GM12878 (cell line): ENCODE measurements around the gene CA5A. TPM values are rescaled to one million over a fixed set of nuclear protein-coding genes. Genes with fewer than 3 reads are reported as not detected.
A peak's percentile ranks its signal among the peaks of the same experiment; 100 is the strongest.

Experiments used
- DPF2 ChIP-seq: fragments of 450-650 bp; IDR thresholded peaks from 2 replicates; pipeline ENCODE4 v1.6.1; 2017; ENCODE audit warnings: mild to moderate bottlenecking
- ETV6 ChIP-seq, 2 experiments: fragments of 450-650 bp in 1 of 2; IDR thresholded peaks in 1 of 2; conservative IDR thresholded peaks in 1 of 2; 2 replicates each; pipeline ENCODE4 v1.6.1; 2014; ENCODE audit warnings: antibody characterized with exemption in 1 of 2, borderline replicate concordance in 1 of 2, low read depth in 1 of 2, mild to moderate bottlenecking in 1 of 2, moderate library complexity in 1 of 2
- HDAC2 ChIP-seq: fragments of 200-600 bp; sonication (generic); IDR thresholded peaks from 2 replicates; pipeline ENCODE4 v1.6.1; 2017
- HDAC6 ChIP-seq: fragments of 200-600 bp; sonication (generic); IDR thresholded peaks from one replicate; pipeline ENCODE4 v1.8.0; 2017; ENCODE audit warnings: antibody characterized with exemption; ENCODE audit not compliant: unreplicated experiment
- KLF5 ChIP-seq: fragments of 450-650 bp; IDR thresholded peaks from 2 replicates; pipeline ENCODE4 v1.6.1; 2014; ENCODE audit warnings: mild to moderate bottlenecking; ENCODE audit not compliant: partially characterized antibody
- MXI1 ChIP-seq: fragments of 150-350 bp; IDR thresholded peaks from 2 replicates; pipeline ENCODE4 v1.6.1; 2011; ENCODE audit warnings: low read depth, mild to moderate bottlenecking, inconsistent platforms, low read length, improper control_type of control experiment
- MYB ChIP-seq: fragments of 150-350 bp; IDR thresholded peaks from 2 replicates; pipeline ENCODE4 v1.6.1; 2014; ENCODE audit warnings: mild to moderate bottlenecking, low read depth, low read length, borderline replicate concordance
- NFIC ChIP-seq: IDR thresholded peaks from 2 replicates; pipeline ENCODE4 v1.6.1; 2012; ENCODE audit warnings: low read depth, mild to moderate bottlenecking, inconsistent platforms, low read length, moderate library complexity
- NR2F1 ChIP-seq: fragments of 450-650 bp; conservative IDR thresholded peaks from 2 replicates; pipeline ENCODE4 v1.6.1; 2017; ENCODE audit warnings: mild to moderate bottlenecking
- POLR2A ChIP-seq: IDR thresholded peaks from 2 replicates; pipeline ENCODE4 v1.6.1; 2011; ENCODE audit warnings: low read depth, mild to moderate bottlenecking, low read length
- POU2F2 ChIP-seq: IDR thresholded peaks from 3 replicates; pipeline ENCODE4 v1.6.1; 2011; ENCODE audit warnings: low read depth, mild to moderate bottlenecking, low read length, borderline replicate concordance
- RB1 ChIP-seq: fragments of 450-650 bp; formaldehyde crosslinking; IDR thresholded peaks from 2 replicates; pipeline ENCODE4 v1.6.1; 2017; ENCODE audit warnings: mild to moderate bottlenecking, borderline replicate concordance
- RCOR1 ChIP-seq: conservative IDR thresholded peaks from 2 replicates; pipeline ENCODE4 v1.6.1; 2012; ENCODE audit warnings: low read depth, low read length, improper control_type of control experiment
- RFX5 ChIP-seq: IDR thresholded peaks from 2 replicates; pipeline ENCODE4 v1.6.1; 2011; ENCODE audit warnings: low read depth, low read length, improper control_type of control experiment
- RUNX3 ChIP-seq: IDR thresholded peaks from 2 replicates; pipeline ENCODE4 v1.6.1; 2012; ENCODE audit warnings: low read length, inconsistent platforms
- SMAD1 ChIP-seq: fragments of 450-650 bp; IDR thresholded peaks from 2 replicates; pipeline ENCODE4 v1.6.1; 2018; ENCODE audit warnings: mild to moderate bottlenecking, low read depth; ENCODE audit not compliant: partially characterized antibody
- SREBF1 ChIP-seq: IDR thresholded peaks from 2 replicates; pipeline ENCODE4 v1.6.1; 2012; ENCODE audit warnings: mild to moderate bottlenecking, low read length
- SRF ChIP-seq, 2 experiments: IDR thresholded peaks; 2 replicates each; pipeline ENCODE4 v1.6.1; 2011; ENCODE audit warnings: low read depth in 2 of 2, low read length in 2 of 2, mild to moderate bottlenecking in 1 of 2, moderate library complexity in 1 of 2
- TBL1XR1 ChIP-seq: IDR thresholded peaks from 2 replicates; pipeline ENCODE4 v1.6.1; 2012; ENCODE audit warnings: low read depth, low read length, improper control_type of control experiment
- TCF12 ChIP-seq: IDR thresholded peaks from 2 replicates; pipeline ENCODE4 v1.6.1; 2011; ENCODE audit warnings: low read depth, mild to moderate bottlenecking, low read length
- ZNF217 ChIP-seq: fragments of 450-650 bp; IDR thresholded peaks from 2 replicates; pipeline ENCODE4 v1.6.1; 2017; ENCODE audit warnings: antibody characterized with exemption, mild to moderate bottlenecking
- ZNF274 ChIP-seq: IDR thresholded peaks from one replicate; pipeline ENCODE4 v1.8.0; 2011; ENCODE audit not compliant: insufficient read length, insufficient read depth
- polyA plus RNA-seq, 11 experiments: library from polyadenylated mRNA; depleted of rRNA in 4 of 11; unstranded in 6 of 11; stranded (reverse) in 5 of 11; fragments of >200 nt; fragmentation: Nextera tagmentation in 4 of 11; fragmentation: Illumina TruSeq in 1 of 11; extraction: Ambion mirVana in 4 of 11; extraction: Trizol in 1 of 11; gene quantifications; 1 replicate in 1 of 11; 2 replicates in 10 of 11; pipeline versions ENCODE4 v1.2.1 to v1.2.3, GENCODE V29; 2011 to 2016; ENCODE audit warnings: inconsistent platforms in 2 of 11, missing spikeins in 2 of 11, low read depth in 1 of 11
- total RNA-seq, 4 experiments: library from RNA; depleted of rRNA in 3 of 4; stranded (reverse); fragments of >200 nt in 3 of 4; fragmentation: Illumina TruSeq in 1 of 4; extraction: Trizol in 1 of 4; gene quantifications; 2 replicates each; pipeline versions ENCODE4 v1.2.1 to v1.2.3, GENCODE V29; 2013 to 2021
- TF ChIP-seq, protein P1 (sequence below): fragments of 450-650 bp; IDR thresholded peaks from 2 replicates; pipeline ENCODE4 v1.6.1; 2016; ENCODE audit warnings: mild to moderate bottlenecking
- TF ChIP-seq, protein P2 (sequence below): fragments of 450-650 bp; IDR thresholded peaks from 2 replicates; pipeline ENCODE4 v1.6.1; 2017; ENCODE audit warnings: borderline replicate concordance
- TF ChIP-seq, protein P3 (sequence below): IDR thresholded peaks from 2 replicates; pipeline ENCODE4 v1.6.1; 2012; ENCODE audit warnings: improper control_type of control experiment, low read depth, low read length; ENCODE audit not compliant: insufficient replicate concordance

Gene CA5A
- total and polyA plus RNA-seq, 10 of the 15 experiments (the other 5 are each of a cell fraction or from before 2014, with no cell fraction given): not detected

DNA sequence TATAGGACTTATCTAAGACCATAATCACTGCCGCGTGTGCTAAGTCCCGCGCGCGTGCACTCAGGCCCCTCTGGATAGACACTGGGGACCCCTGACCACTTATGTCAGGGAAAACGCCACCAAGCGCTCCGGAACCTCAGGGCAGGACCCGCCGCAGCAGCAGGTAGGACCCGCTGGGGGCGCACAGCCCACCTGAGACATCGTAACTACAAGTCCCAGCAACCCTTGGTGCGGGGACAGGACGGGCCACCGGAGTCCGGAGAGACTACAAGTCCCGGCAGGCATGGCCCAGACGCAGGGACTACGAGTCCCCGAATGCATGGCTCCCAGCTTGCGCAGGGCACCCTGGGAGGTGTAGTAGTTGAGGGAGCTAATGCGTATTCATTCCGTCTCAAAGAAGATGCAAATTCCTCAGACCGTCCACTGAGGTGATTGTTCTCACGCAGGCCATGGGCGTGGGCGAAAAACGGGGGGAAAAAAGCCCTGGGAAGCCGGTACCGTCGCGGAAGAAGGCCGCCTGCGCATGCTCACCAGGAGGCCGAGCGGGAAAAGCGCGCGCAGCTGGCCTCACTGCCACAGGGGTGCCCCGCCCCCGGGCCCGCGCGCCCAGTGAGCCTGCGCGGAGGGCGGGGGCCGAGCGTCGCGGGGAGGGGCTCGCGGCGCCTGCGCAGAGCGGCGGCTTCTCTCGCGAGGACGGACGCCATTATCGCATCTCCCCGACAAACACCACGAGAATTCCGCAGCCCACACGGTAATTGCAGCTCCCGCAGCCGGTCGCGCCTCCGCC is 14.6 kb upstream of the CA5A start, which contains the start of gene BANP (continued):
- TF ChIP-seq, protein P1, sequence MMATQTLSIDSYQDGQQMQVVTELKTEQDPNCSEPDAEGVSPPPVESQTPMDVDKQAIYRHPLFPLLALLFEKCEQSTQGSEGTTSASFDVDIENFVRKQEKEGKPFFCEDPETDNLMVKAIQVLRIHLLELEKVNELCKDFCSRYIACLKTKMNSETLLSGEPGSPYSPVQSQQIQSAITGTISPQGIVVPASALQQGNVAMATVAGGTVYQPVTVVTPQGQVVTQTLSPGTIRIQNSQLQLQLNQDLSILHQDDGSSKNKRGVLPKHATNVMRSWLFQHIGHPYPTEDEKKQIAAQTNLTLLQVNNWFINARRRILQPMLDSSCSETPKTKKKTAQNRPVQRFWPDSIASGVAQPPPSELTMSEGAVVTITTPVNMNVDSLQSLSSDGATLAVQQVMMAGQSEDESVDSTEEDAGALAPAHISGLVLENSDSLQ: peak; percentile 27; the same call in 1 of the 2 replicates
- TF ChIP-seq SMAD1 (no peak), HDAC6 (no peak), SRF (IDR thresholded peaks at IDR 0.05; ENCODE audit: low read depth in 2 of 2, low read length in 2 of 2) (peak; percentile 20 to 85; a peak in 3 of 4 replicates), MYB (no peak), MXI1 (no peak; the same call in 1 of the 2 replicates), KLF5 (peak; percentile 38), ZNF274 (no peak), POU2F2 (peak; percentile 91), NFIC (no peak), TCF12 (peak; percentile 52; the same call in 1 of the 2 replicates), SREBF1 (peak; percentile 96), RUNX3 (peak; percentile 74), HDAC2 (no peak), RCOR1 (peak; percentile 99), TBL1XR1 (peak; percentile 57; the same call in 1 of the 2 replicates), POLR2A (peak; percentile 62; the same call in 1 of the 2 replicates), RB1 (peak; percentile 89; the same call in 1 of the 2 replicates), NR2F1 (peak; percentile 62; the same call in 1 of the 2 replicates), RFX5 (no peak), ZNF217 (peak; percentile 12; the same call in 1 of the 2 replicates), DPF2 (no peak; the same call in 1 of the 2 replicates), ETV6 (conservative IDR thresholded peaks at IDR 0.05 in 1 of 2, IDR thresholded peaks at IDR 0.05 in 1 of 2; ENCODE audit: borderline replicate concordance in 1 of 2, low read depth in 1 of 2) (no peak)
- TF ChIP-seq, protein P2, sequence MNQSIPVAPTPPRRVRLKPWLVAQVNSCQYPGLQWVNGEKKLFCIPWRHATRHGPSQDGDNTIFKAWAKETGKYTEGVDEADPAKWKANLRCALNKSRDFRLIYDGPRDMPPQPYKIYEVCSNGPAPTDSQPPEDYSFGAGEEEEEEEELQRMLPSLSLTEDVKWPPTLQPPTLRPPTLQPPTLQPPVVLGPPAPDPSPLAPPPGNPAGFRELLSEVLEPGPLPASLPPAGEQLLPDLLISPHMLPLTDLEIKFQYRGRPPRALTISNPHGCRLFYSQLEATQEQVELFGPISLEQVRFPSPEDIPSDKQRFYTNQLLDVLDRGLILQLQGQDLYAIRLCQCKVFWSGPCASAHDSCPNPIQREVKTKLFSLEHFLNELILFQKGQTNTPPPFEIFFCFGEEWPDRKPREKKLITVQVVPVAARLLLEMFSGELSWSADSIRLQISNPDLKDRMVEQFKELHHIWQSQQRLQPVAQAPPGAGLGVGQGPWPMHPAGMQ: peak; percentile 86
- TF ChIP-seq, protein P3, sequence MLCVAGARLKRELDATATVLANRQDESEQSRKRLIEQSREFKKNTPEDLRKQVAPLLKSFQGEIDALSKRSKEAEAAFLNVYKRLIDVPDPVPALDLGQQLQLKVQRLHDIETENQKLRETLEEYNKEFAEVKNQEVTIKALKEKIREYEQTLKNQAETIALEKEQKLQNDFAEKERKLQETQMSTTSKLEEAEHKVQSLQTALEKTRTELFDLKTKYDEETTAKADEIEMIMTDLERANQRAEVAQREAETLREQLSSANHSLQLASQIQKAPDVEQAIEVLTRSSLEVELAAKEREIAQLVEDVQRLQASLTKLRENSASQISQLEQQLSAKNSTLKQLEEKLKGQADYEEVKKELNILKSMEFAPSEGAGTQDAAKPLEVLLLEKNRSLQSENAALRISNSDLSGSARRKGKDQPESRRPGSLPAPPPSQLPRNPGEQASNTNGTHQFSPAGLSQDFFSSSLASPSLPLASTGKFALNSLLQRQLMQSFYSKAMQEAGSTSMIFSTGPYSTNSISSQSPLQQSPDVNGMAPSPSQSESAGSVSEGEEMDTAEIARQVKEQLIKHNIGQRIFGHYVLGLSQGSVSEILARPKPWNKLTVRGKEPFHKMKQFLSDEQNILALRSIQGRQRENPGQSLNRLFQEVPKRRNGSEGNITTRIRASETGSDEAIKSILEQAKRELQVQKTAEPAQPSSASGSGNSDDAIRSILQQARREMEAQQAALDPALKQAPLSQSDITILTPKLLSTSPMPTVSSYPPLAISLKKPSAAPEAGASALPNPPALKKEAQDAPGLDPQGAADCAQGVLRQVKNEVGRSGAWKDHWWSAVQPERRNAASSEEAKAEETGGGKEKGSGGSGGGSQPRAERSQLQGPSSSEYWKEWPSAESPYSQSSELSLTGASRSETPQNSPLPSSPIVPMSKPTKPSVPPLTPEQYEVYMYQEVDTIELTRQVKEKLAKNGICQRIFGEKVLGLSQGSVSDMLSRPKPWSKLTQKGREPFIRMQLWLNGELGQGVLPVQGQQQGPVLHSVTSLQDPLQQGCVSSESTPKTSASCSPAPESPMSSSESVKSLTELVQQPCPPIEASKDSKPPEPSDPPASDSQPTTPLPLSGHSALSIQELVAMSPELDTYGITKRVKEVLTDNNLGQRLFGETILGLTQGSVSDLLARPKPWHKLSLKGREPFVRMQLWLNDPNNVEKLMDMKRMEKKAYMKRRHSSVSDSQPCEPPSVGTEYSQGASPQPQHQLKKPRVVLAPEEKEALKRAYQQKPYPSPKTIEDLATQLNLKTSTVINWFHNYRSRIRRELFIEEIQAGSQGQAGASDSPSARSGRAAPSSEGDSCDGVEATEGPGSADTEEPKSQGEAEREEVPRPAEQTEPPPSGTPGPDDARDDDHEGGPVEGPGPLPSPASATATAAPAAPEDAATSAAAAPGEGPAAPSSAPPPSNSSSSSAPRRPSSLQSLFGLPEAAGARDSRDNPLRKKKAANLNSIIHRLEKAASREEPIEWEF: no peak
